Activated B cell treated with CpG ODN at 0.5 μM for 24 hours (primary cell): ENCODE measurements around the gene BABAM2. TPM values are rescaled to one million over a fixed set of nuclear protein-coding genes. Genes with fewer than 3 reads are reported as not detected.
A peak's percentile ranks its signal among the peaks of the same experiment; 100 is the strongest.

ENCODE experiments used
- ATAC-seq: fragments of 200-7000 bp; cut with Tn5 transposase; one replicate; pipeline ENCODE4 v1.10.0; 2021; ENCODE audit warnings: low read depth, mild to moderate bottlenecking, moderate library complexity
- CTCF ChIA-PET: fragments of 350-600 bp; sonication (Branson Sonifier 250); formaldehyde crosslinking; loops from one replicate; lab custom pipeline; 2021; ENCODE audit warnings: antibody characterized with exemption; lab: Charles Lee
- POLR2A ChIA-PET: fragments of 350-600 bp; sonication (Branson Sonifier 250); formaldehyde crosslinking; loops from one replicate; lab custom pipeline; 2021; ENCODE audit warnings: antibody characterized with exemption; lab: Charles Lee
- DNase-seq: peaks from one replicate; pipeline ENCODE4 v3.0.0; 2022
- H3K27ac Mint-ChIP-seq: one replicate; pipeline ENCODE4 v1.8.0; 2020; ENCODE audit warnings: mixed read lengths
- H3K27me3 Mint-ChIP-seq: one replicate; pipeline ENCODE4 v1.8.0; 2021; ENCODE audit warnings: mixed read lengths
- H3K36me3 Mint-ChIP-seq: one replicate; pipeline ENCODE4 v1.8.0; 2021; ENCODE audit warnings: low read depth, mixed read lengths
- H3K4me1 Mint-ChIP-seq: one replicate; pipeline ENCODE4 v1.8.0; 2021; ENCODE audit warnings: mixed read lengths
- H3K4me3 Mint-ChIP-seq: one replicate; pipeline ENCODE4 v1.8.0; 2020; ENCODE audit warnings: mild to moderate bottlenecking, mixed read lengths
- H3K9me3 Mint-ChIP-seq: one replicate; pipeline ENCODE4 v1.8.0; 2020; ENCODE audit warnings: mixed read lengths
- intact Hi-C: fragments of 100-400 bp; cut with micrococcal nuclease; formaldehyde crosslinking; loops from one replicate; pipeline ENCODE4 v1.15.1; 2024
- total RNA-seq: library from RNA; stranded (reverse); gene quantifications from 2 replicates; pipeline ENCODE4 v1.2.3, GENCODE V29; 2022
- TF ChIP-seq, protein P1 (sequence below): fragments of 200-600 bp; IDR thresholded peaks from one replicate; pipeline ENCODE4 v1.8.0; 2022; ENCODE audit warnings: antibody characterized with exemption, mild to moderate bottlenecking

The BABAM2 gene
- total RNA-seq, 1 donor from 2014 or later, result 55.6 TPM

DNA sequence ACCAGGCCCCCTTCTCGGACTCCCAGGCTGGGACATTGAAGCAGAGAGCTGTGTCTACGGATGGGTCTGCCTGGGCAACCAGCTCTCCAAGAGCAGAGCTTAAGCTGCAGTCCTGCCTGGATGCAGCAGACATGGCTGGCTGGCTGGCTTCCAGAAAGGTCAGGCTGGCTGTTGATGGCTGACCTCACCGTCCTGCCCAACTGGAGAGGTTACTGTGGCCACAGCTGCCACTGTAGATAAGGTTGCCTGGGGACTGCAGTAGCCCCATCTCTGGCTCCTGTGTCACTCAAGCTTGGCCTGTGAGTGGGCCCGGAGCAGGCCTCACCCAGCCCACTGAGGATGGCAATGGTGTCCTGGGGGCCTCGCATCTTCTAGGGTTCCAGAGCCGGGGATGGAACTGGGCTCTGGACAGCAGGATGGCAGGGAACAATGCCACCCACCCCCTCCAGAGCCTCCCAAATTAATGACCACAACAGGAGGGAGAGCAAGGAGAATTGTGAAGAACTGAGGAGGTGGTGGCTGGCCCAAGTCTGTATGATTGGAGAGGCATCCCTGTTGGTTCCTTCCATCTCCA is 465.1 kb downstream of the BABAM2 start:
- TF ChIP-seq, protein P1, sequence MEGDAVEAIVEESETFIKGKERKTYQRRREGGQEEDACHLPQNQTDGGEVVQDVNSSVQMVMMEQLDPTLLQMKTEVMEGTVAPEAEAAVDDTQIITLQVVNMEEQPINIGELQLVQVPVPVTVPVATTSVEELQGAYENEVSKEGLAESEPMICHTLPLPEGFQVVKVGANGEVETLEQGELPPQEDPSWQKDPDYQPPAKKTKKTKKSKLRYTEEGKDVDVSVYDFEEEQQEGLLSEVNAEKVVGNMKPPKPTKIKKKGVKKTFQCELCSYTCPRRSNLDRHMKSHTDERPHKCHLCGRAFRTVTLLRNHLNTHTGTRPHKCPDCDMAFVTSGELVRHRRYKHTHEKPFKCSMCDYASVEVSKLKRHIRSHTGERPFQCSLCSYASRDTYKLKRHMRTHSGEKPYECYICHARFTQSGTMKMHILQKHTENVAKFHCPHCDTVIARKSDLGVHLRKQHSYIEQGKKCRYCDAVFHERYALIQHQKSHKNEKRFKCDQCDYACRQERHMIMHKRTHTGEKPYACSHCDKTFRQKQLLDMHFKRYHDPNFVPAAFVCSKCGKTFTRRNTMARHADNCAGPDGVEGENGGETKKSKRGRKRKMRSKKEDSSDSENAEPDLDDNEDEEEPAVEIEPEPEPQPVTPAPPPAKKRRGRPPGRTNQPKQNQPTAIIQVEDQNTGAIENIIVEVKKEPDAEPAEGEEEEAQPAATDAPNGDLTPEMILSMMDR, result no peak
- Mint-ChIP-seq H3K4me3 (no peak overlapping the region), H3K4me1 (peaks cover 19% of the 10 kb centered on the region), H3K27ac (no peak overlapping the region), H3K36me3 (no peaks in the 10 kb centered on the region), H3K27me3 (no peaks in the 10 kb centered on the region), H3K9me3 (no peaks in the 10 kb centered on the region)
- ATAC-seq, result no peak
- ChIA-PET POLR2A (no interaction called here), CTCF (no interaction called here)
- intact Hi-C loops, result no loop called here
- DNase-seq, result no peak

DNA sequence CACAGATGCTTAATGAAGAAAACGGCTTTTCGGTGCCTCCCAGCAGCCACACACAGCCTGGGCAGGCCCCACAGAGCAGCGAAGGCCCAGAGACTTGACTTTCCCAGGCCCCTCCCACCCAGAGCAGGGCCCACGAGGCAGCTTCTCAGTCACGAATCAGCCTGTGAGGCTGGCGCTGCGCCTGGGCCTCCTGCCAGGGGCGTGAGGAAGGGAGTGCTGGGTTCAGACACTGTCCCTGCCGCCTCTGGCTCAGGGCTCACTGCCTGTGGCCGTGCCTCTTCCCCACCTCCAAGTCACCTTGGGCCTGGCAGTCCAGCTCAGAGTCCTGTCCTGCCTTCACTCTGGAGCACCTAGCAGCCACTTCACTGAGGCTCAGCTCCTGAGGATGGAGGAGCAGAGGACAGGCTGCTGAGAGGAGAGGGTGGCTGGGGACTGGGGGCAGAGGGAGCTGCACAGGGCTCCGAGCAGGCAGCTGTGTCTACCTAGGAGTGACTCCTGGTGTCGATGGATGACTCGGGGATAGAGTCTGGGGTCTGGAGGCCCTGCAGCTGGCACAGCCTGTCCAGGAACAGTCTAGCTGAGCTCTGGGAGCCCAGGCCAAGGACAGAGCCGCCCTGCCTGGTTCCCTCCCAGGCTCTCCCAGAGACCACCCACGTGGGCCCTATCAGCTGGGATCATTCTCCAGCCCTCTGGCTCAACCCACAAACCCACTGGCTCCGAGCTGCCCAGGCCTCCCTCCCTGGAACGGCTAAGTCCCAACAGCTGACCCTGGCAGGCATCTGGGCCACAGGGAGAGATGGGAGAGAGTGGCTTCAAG is 465.8 kb downstream of the BABAM2 start:
- H3K27me3 Mint-ChIP-seq, result no peaks in the 10 kb centered on the region
- TF ChIP-seq, protein P1, result no peak
- ATAC-seq (no peak), DNase-seq (no peak)
- ChIA-PET POLR2A (no interaction called here), CTCF (no interaction called here)
- H3K4me1 Mint-ChIP-seq, result peaks cover 22% of the 10 kb centered on the region
- intact Hi-C loops, result no loop called here
- H3K36me3 Mint-ChIP-seq, result no peaks in the 10 kb centered on the region
- no peaks in the 10 kb centered on the region for H3K9me3 Mint-ChIP-seq
- H3K27ac Mint-ChIP-seq, result no peak overlapping the region
- H3K4me3 Mint-ChIP-seq, result no peak overlapping the region

DNA sequence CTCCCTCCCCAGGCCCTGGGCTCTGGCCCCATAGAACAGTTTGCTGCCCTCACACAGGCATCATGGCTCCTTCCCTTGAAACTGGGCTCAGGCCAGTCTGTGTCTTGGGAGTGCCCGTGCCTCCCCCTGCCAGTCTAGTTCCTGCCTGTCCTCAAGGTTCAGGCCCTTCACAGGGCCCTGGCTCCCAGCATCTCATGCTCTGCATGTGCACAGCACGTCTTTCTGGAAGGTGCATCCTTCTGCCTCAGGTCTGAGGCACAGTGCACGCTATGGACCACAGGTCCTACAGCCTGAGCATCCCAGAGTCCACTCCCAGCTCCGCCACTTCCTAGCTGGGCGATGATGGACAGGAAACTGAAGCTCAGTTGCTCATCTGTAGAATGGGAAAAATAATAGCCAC is 466.5 kb downstream of the BABAM2 start:
- CTCF ChIA-PET, result no interaction called here
- ATAC-seq, result no peak
- no peak for DNase-seq
- TF ChIP-seq, protein P1, result no peak
- no peak overlapping the region for H3K27ac Mint-ChIP-seq
- POLR2A ChIA-PET, result no interaction called here
- intact Hi-C loops, result no loop called here
- H3K4me1 Mint-ChIP-seq, result peaks cover 22% of the 10 kb centered on the region
- H3K27me3 Mint-ChIP-seq, result no peaks in the 10 kb centered on the region
- H3K9me3 Mint-ChIP-seq, result no peaks in the 10 kb centered on the region
- H3K36me3 Mint-ChIP-seq, result no peaks in the 10 kb centered on the region
- no peak overlapping the region for H3K4me3 Mint-ChIP-seq

DNA sequence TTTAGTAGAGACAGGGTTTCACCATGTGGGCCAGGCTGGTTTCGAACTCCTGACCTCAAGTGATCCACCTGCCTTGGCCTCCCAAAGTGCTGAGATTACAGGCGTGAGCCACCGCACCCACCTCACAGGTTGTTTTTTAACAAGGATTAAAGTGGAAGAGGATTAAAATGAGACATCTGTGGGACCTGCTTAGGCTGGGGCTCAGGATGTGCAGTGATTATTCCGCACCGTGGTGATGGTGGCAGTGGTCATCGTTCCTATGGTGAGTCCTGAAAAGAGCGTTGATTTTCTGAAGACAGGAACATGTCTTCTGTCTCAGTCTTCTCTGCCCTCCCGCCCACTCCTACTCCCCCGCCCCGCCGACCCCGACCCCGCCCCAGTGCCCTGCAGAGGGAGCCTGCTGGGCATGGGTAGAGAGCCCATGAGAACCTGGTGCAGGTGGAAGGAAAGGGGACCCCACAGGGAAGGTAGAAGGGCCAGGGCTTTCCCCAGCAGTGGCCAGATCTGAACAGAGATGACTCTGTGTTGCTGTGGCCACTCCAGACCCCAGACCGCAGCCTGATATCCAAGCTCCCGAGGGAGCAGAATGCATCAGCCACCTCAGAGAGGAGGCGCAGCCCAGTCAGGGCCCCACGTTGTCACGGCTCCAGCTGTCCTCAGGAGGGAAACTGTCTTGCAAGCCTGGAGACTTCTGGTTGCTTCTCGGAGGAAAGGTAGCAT is 467.6 kb downstream of the BABAM2 start:
- ChIA-PET POLR2A (no interaction called here), CTCF (no interaction called here)
- peaks cover 22% of the 10 kb centered on the region for H3K4me1 Mint-ChIP-seq
- DNase-seq, result no peak
- no peaks in the 10 kb centered on the region for H3K9me3 Mint-ChIP-seq
- H3K27ac Mint-ChIP-seq, result peak overlapping the region; percentile 24
- no peak overlapping the region for H3K4me3 Mint-ChIP-seq
- TF ChIP-seq, protein P1, result no peak
- ATAC-seq, result no peak
- intact Hi-C loops, result no loop called here
- H3K36me3 Mint-ChIP-seq, result no peaks in the 10 kb centered on the region
- H3K27me3 Mint-ChIP-seq, result no peaks in the 10 kb centered on the region

DNA sequence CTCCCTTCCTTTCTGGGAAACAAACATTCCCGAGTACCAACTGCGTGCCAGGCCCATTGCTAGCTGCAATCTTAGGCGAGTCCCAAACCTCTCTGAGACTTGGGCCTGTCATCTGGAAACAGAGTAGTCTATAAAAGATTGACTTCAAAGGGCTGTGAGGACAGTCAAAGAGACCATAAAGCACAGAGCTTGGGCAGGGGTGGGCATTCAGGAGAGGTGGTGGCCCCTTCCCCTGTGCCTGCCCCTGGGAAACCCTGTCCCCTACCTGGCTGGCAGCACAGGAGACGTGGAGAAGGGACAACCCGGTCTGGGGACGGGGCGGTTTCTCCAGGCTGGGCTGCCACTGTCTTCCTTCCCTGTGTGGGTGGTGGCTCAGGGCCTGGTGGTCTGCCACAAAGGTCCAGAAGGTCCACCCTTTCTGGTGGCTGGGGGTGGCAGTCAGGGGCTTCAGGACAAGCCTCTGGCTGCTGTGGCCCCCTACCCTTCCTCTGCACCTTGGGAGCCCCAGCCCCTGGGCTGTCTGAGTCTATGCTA is 468.2 kb downstream of the BABAM2 start:
- ChIA-PET POLR2A (no interaction called here), CTCF (no interaction called here)
- TF ChIP-seq, protein P1, result no peak
- H3K36me3 Mint-ChIP-seq, result no peaks in the 10 kb centered on the region
- no peak for ATAC-seq
- DNase-seq, result no peak
- peaks cover 22% of the 10 kb centered on the region for H3K4me1 Mint-ChIP-seq
- H3K4me3 Mint-ChIP-seq, result no peak overlapping the region
- intact Hi-C loops, result loop anchor here (1.0 kb wide), 1 partner anchor 34 kb away; the partner anchor contains the start of gene FOSL2
- peak overlapping the region; percentile 24 for H3K27ac Mint-ChIP-seq
- H3K9me3 Mint-ChIP-seq, result no peaks in the 10 kb centered on the region
- H3K27me3 Mint-ChIP-seq, result no peaks in the 10 kb centered on the region
